ENCODE data around the gene FZD10.

The FZD10 gene

GRCh38 chr12:130179621-130180020, 17.4 kb downstream of the FZD10 start:
- DNase-seq (ENCODE audit: low read depth in 2 of 2) = no peak

- no peak for DNase-seq (ENCODE audit: low read depth in 2 of 2)
Measured at GRCh38 chr12:130181211-130181610, 18.9 kb downstream of the FZD10 start.

- DNase-seq (ENCODE audit: low read depth in 2 of 2) = no peak
Measured at GRCh38 chr12:130183585-130184370, 21.5 kb downstream of the FZD10 start.

GRCh38 chr12:130184404-130185090, 22.3 kb downstream of the FZD10 start:
- no peak for DNase-seq (ENCODE audit: low read depth in 2 of 2)

- DNase-seq (ENCODE audit: low read depth in 2 of 2) = no peak
Measured at GRCh38 chr12:130185455-130186391, 23.5 kb downstream of the FZD10 start.

GRCh38 chr12:130186651-130187268, 24.5 kb downstream of the FZD10 start:
- no peak for DNase-seq (ENCODE audit: low read depth in 2 of 2)

- DNase-seq (ENCODE audit: low read depth in 2 of 2) = no peak
Measured at GRCh38 chr12:130192642-130193345, 30.5 kb downstream of the FZD10 start.

- no peak for DNase-seq (ENCODE audit: low read depth in 2 of 2)
Measured at GRCh38 chr12:130194154-130194553, 31.9 kb downstream of the FZD10 start.

GRCh38 chr12:130195369-130195768, 33.1 kb downstream of the FZD10 start:
- no peak for DNase-seq (ENCODE audit: low read depth in 2 of 2)

GRCh38 chr12:130195776-130196175, 33.5 kb downstream of the FZD10 start:
- DNase-seq (ENCODE audit: low read depth in 2 of 2) = no peak

GRCh38 chr12:130196827-130197226, 34.6 kb downstream of the FZD10 start:
- DNase-seq (ENCODE audit: low read depth in 2 of 2) = no peak

- no peak for DNase-seq (ENCODE audit: low read depth in 2 of 2)
Measured at GRCh38 chr12:130198026-130198662, 35.9 kb downstream of the FZD10 start.

GRCh38 chr12:130198663-130199060, 36.4 kb downstream of the FZD10 start:
- DNase-seq (ENCODE audit: low read depth in 2 of 2) = no peak

- DNase-seq (ENCODE audit: low read depth in 2 of 2) = no peak
Measured at GRCh38 chr12:130199581-130200390, 37.5 kb downstream of the FZD10 start.

GRCh38 chr12:130200445-130200844, 38.2 kb downstream of the FZD10 start:
- DNase-seq (ENCODE audit: low read depth in 2 of 2) = no peak

GRCh38 chr12:130201037-130201436, 38.8 kb downstream of the FZD10 start:
- DNase-seq (ENCODE audit: low read depth in 2 of 2) = no peak

- DNase-seq (ENCODE audit: low read depth in 2 of 2) = no peak
Measured at GRCh38 chr12:130202201-130202600, 39.9 kb downstream of the FZD10 start.

- no peak for DNase-seq (ENCODE audit: low read depth in 2 of 2)
Measured at GRCh38 chr12:130203151-130203550, 40.9 kb downstream of the FZD10 start.

- DNase-seq (ENCODE audit: low read depth in 2 of 2) = no peak
Measured at GRCh38 chr12:130204541-130204953, 42.3 kb downstream of the FZD10 start.

GRCh38 chr12:130205495-130205894, 43.2 kb downstream of the FZD10 start:
- DNase-seq (ENCODE audit: low read depth in 2 of 2) = no peak
